ENCODE measurements around the gene TICAM2.

GRCh38 chr5:115624994-115625393 lies 22.7 kb upstream of the TICAM2 start:
- TF ChIP-seq CTCF (IDR thresholded peaks at IDR 0.05; ENCODE audit: poor library complexity) (no peak), EZH2 (IDR thresholded peaks at IDR 0.05; ENCODE audit: borderline replicate concordance) (no peak)

Data from hepatocyte (in vitro differentiated cells).